Common myeloid progenitor, CD34-positive (primary cell): ENCODE results near the gene YY1.
A peak's percentile ranks its signal among the peaks of the same experiment; 100 is the strongest.
"Not testable (repeated sequence)": the region's sequence is repeated elsewhere in the genome, so short reads cannot be mapped to it uniquely, and the experiment has no call there.

Source experiments
- CTCF ChIA-PET: fragments of 350-600 bp; sonication (Branson Sonifier 250); formaldehyde crosslinking; loops from one replicate; lab custom pipeline; 2021; ENCODE audit warnings: antibody characterized with exemption; lab: Charles Lee
- POLR2A ChIA-PET: fragments of 350-600 bp; sonication (Branson Sonifier 250); formaldehyde crosslinking; loops from one replicate; lab custom pipeline; 2021; ENCODE audit warnings: antibody characterized with exemption; lab: Charles Lee
- DNase-seq, 3 donors: peaks; one replicate each; pipeline versions ENCODE4 v3.0.0 to v3.0.0-alpha.2; 2013
- H3K27ac ChIP-seq, 2 experiments: 1 replicate in 1 of 2; 2 replicates in 1 of 2; pipeline ENCODE4 v1.7.0; 2013; ENCODE audit warnings: inconsistent platforms in 2 of 2, low read length in 2 of 2, mild to moderate bottlenecking in 2 of 2, low read depth in 1 of 2, moderate library complexity in 1 of 2; ENCODE audit not compliant: severe bottlenecking in 2 of 2, insufficient read depth in 1 of 2, poor library complexity in 1 of 2
- H3K27me3 ChIP-seq, 5 experiments: replicated peaks in 2 of 5; 1 replicate in 3 of 5; 2 replicates in 2 of 5; pipeline versions ENCODE4 v1.6.1 to v1.7.0; 2013; ENCODE audit warnings: low read length in 4 of 5, mild to moderate bottlenecking in 2 of 5, moderate library complexity in 2 of 5, inconsistent platforms in 1 of 5; ENCODE audit not compliant: insufficient read depth in 5 of 5, control insufficient read depth in 4 of 5
- H3K36me3 ChIP-seq, 4 experiments: 1 replicate in 2 of 4; 2 replicates in 2 of 4; pipeline versions ENCODE4 v1.6.1 to v1.7.0; 2013; ENCODE audit warnings: low read length in 3 of 4, control low read depth in 1 of 4, mild to moderate bottlenecking in 1 of 4; ENCODE audit not compliant: control insufficient read depth in 4 of 4, insufficient read depth in 4 of 4
- H3K4me1 ChIP-seq, 4 experiments: 1 replicate in 3 of 4; 2 replicates in 1 of 4; pipeline versions ENCODE4 v1.6.1 to v1.7.1; 2013; ENCODE audit warnings: low read length in 3 of 4, mild to moderate bottlenecking in 3 of 4, control low read depth in 1 of 4, inconsistent platforms in 1 of 4, moderate library complexity in 1 of 4; ENCODE audit not compliant: control insufficient read depth in 4 of 4, insufficient read depth in 4 of 4; ENCODE audit errors: control extremely low read depth in 1 of 4
- H3K4me3 ChIP-seq, 7 experiments: 1 replicate in 4 of 7; 2 replicates in 3 of 7; pipeline versions ENCODE4 v1.5.1 to v1.7.0; 2013; ENCODE audit warnings: mild to moderate bottlenecking in 7 of 7, low read length in 6 of 7, moderate library complexity in 6 of 7, inconsistent platforms in 2 of 7, low read depth in 2 of 7, control low read depth in 1 of 7; ENCODE audit not compliant: insufficient read depth in 4 of 7, control insufficient read depth in 1 of 7; ENCODE audit errors: extremely low read depth in 1 of 7
- H3K9me3 ChIP-seq, 5 experiments: 1 replicate in 4 of 5; 2 replicates in 1 of 5; pipeline versions ENCODE4 v1.6.1 to v1.7.1; 2013; ENCODE audit warnings: low read length in 4 of 5, mild to moderate bottlenecking in 2 of 5, inconsistent platforms in 1 of 5, low read depth in 1 of 5, moderate library complexity in 1 of 5; ENCODE audit not compliant: control insufficient read depth in 4 of 5, insufficient read depth in 2 of 5; ENCODE audit errors: control extremely low read depth in 1 of 5
- WGBS: methylation state at CpG from one replicate; pipeline ENCODE4 v1.1.5; 2013; ENCODE audit not compliant: insufficient coverage; 5-methylcytosine and 5-hydroxymethylcytosine counted together

Gene YY1

GRCh38 chr14:100296729-100297128 is 57.8 kb downstream of the YY1 start:
- not testable (repeated sequence) for DNase-seq, H3K27me3 ChIP-seq, H3K9me3 ChIP-seq
- Histone ChIP-seq H3K4me1 (peaks cover 3 to 28% (median 23%) of the 10 kb centered on the region in 4 experiments), H3K36me3 (peaks cover 0 to 52% (median 27%) of the 10 kb centered on the region in 4 experiments), H3K4me3 (peak overlapping the region in 2 of 7 experiments; percentile 1 to 35), H3K27ac (peak overlapping the region in 1 of 2 experiments; percentile 52)
- POLR2A ChIA-PET = interaction anchor here (1.0 to 1.4 kb wide), 3 partner anchors 11 to 59 kb away, joined by 3 to 5 read pairs (median 4); no protein-coding TSS in a partner anchor
- CTCF ChIA-PET = interaction anchor here (1.0 to 5.6 kb wide), 7 partner anchors 10 to 87 kb away, joined by 3 to 59 read pairs (median 6); no protein-coding TSS in a partner anchor
- 86% methylated on average over 8 of the region's 11 CpGs for WGBS

- peaks cover 0 to 43% (median 21%) of the 10 kb centered on the region in 4 experiments for H3K36me3 ChIP-seq
- CTCF ChIA-PET = interaction anchor here (0.7 to 5.6 kb wide), 10 partner anchors 8 to 86 kb away, joined by 3 to 59 read pairs (median 3); no protein-coding TSS in a partner anchor
Measured at GRCh38 chr14:100297320-100298300, 58.7 kb downstream of the YY1 start.

GRCh38 chr14:100298551-100299237 is 59.8 kb downstream of the YY1 start:
- H3K4me3 ChIP-seq = no peak overlapping the region
- peaks cover 0 to 33% (median 18%) of the 10 kb centered on the region in 4 experiments for H3K36me3 ChIP-seq
- no peaks in the 10 kb centered on the region for H3K9me3 ChIP-seq
- H3K27me3 ChIP-seq = no peaks in the 10 kb centered on the region
- POLR2A ChIA-PET = no interaction called here
- CTCF ChIA-PET = interaction anchor here (0.8 to 5.6 kb wide), 5 partner anchors 8 to 79 kb away, joined by 3 to 59 read pairs (median 3); no protein-coding TSS in a partner anchor
- H3K4me1 ChIP-seq = peaks cover 3 to 41% (median 29%) of the 10 kb centered on the region in 4 experiments
- no peak overlapping the region for H3K27ac ChIP-seq
- no peak for DNase-seq
- over 99% methylated on average over 12 of the region's 14 CpGs for WGBS

More at GRCh38 chr14:100297320-100298300, 58.7 kb downstream of the YY1 start:
- Histone ChIP-seq H3K27me3 (no peaks in the 10 kb centered on the region), H3K4me3 (peak overlapping the region in 3 of 7 experiments; percentile 1 to 26 (median 13)), H3K4me1 (peaks cover 3 to 30% (median 23%) of the 10 kb centered on the region in 4 experiments), H3K9me3 (no peaks in the 10 kb centered on the region), H3K27ac (peak overlapping the region in 1 of 2 experiments; percentile 52)
- 35% methylated on average over 24 of the region's 30 CpGs for WGBS
- POLR2A ChIA-PET = interaction anchor here (0.6 to 1.4 kb wide), 3 partner anchors 9 to 60 kb away, joined by 3 to 4 read pairs (median 4); partner anchors contain the start of gene SLC25A29
- DNase-seq = peak; percentile 62 to 91 (median 87)

GRCh38 chr14:100299238-100299560 is 60.3 kb downstream of the YY1 start:
- peaks cover 0 to 36% (median 16%) of the 10 kb centered on the region in 4 experiments for H3K36me3 ChIP-seq
- no peak overlapping the region for H3K4me3 ChIP-seq
- 100% methylated on average over 4 of the region's 6 CpGs for WGBS
- no peaks in the 10 kb centered on the region for H3K27me3 ChIP-seq
- no peaks in the 10 kb centered on the region for H3K9me3 ChIP-seq
- ChIA-PET POLR2A (interaction anchor here (0.6 kb wide), 1 partner anchor 15 kb away, joined by 3 read pairs; no protein-coding TSS in a partner anchor), CTCF (no interaction called here)
- no peak for DNase-seq
- no peak overlapping the region for H3K27ac ChIP-seq
- peaks cover 3 to 46% (median 34%) of the 10 kb centered on the region in 4 experiments for H3K4me1 ChIP-seq

- ChIA-PET POLR2A (interaction anchor here (0.6 kb wide), 1 partner anchor 11 kb away, joined by 5 read pairs; no protein-coding TSS in a partner anchor), CTCF (interaction anchor here (0.8 to 4.8 kb wide), 13 partner anchors 9 to 75 kb away, joined by 3 to 28 read pairs (median 4); a partner anchor contains a TSS)
- Histone ChIP-seq H3K36me3 (peaks cover 0 to 23% (median 7%) of the 10 kb centered on the region in 4 experiments), H3K4me3 (no peak overlapping the region), H3K9me3 (no peaks in the 10 kb centered on the region), H3K27ac (no peak overlapping the region), H3K27me3 (no peaks in the 10 kb centered on the region), H3K4me1 (peaks cover 0 to 46% (median 43%) of the 10 kb centered on the region in 4 experiments)
- WGBS = 100% methylated on average over 1 of the region's 2 CpGs
- DNase-seq = no peak
Measured at GRCh38 chr14:100302616-100303015, 63.7 kb downstream of the YY1 start.

GRCh38 chr14:100303179-100303578 is 64.2 kb downstream of the YY1 start:
- WGBS = 67% methylated on average over 6 of the region's 8 CpGs
- Histone ChIP-seq H3K27ac (no peak overlapping the region), H3K4me1 (peaks cover 0 to 47% (median 43%) of the 10 kb centered on the region in 4 experiments), H3K4me3 (no peak overlapping the region), H3K9me3 (no peaks in the 10 kb centered on the region), H3K36me3 (peaks cover 0 to 19% (median 6%) of the 10 kb centered on the region in 4 experiments), H3K27me3 (no peaks in the 10 kb centered on the region)
- CTCF ChIA-PET = interaction anchor here (0.8 to 4.8 kb wide), 14 partner anchors 9 to 75 kb away, joined by 3 to 28 read pairs (median 4); a partner anchor contains a TSS
- no peak for DNase-seq
- POLR2A ChIA-PET = interaction anchor here (0.6 kb wide), 1 partner anchor 11 kb away, joined by 5 read pairs; no protein-coding TSS in a partner anchor
